Measurements from ENCODE around the gene CDC25B.

Gene CDC25B

GRCh38 chr20:3767427-3768341, 28.4 kb upstream of the CDC25B start, which contains the start of gene ADISSP:
Gene ADISSP, minus strand, starts transcription at chr20:3767753. Its CDS starts 7,653 bp downstream, at chr20:3760100.
- no peak for TF ChIP-seq CTCF (IDR thresholded peaks at IDR 0.05; ENCODE audit: control insufficient read depth, insufficient read depth, low read depth, low read length, missing control alignments)
- H3K4me3 ChIP-seq (ENCODE audit: control insufficient read depth, low read depth, low read length), result peak within 1 kb of the TSS; percentile 88
- peak; percentile 89 for DNase-seq (ENCODE audit: low read depth)

DNA sequence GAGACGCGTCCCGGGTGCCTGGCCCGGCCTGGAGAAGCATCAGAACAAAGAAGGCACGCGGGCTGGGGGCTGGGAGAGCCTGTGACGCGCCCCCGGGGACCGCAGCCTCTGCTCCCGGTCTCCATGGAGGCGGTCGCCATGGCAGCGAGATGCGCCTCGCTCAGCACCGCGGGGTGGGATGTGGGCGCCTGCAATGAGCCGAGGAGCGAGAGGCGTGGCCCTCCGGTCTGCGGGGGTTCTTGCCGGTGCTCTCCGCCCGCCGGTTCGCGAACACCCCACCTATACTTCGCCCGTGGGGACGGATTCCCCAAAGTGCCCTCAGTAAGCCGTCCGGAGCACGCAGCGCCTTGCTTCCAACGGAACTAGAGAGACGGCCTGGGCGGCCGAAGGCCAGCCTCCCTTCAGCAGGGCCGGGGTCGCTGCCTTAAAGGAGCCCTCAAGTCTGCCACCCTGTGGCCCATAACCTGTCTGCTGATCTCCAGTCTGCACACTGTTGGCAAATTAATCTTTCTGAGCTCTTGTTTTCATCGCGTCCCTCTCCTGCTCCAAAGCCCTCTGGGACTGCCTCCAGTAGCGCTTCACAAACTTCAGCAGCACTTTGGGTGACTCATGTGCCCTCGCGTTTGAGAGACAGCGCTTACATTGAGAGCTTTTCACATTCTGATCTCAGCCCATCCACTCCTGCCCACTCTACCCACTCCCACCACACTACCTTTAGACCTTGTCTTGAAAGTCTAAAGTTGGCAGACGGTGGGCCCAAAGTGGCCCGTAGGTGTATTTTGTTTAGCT, 27.6 kb upstream of the CDC25B start:
- peak; percentile 42 for TF ChIP-seq CTCF (IDR thresholded peaks at IDR 0.05; ENCODE audit: control insufficient read depth, insufficient read depth, low read depth, low read length, missing control alignments)
- peak overlapping the region; percentile 62 for H3K4me3 ChIP-seq (ENCODE audit: control insufficient read depth, low read depth, low read length)
- DNase-seq (ENCODE audit: low read depth), result no peak

DNA sequence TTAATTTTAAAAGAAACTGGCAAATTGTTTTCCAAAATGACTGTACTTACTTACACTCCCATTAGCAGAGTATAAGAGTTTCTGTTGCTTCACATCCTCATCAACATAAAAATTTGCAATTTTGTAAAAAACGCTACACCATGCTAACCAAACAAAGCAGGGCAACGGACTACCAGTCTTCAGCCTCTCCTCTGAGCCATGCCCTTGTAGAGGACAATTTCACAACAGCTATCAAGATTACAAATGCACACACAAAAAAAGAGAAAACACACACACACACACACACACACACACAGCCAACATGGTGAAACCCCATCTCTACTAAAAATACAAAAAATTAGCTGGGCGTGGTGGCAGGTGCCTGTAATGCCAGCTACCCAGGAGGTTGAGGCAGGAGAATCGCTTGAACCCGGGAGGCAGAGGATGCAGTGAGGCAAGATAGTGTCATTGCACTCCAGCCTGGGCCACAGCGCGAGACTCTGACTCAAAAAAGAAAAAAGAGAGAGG, 24.5 kb upstream of the CDC25B start:
- no peak for TF ChIP-seq CTCF (IDR thresholded peaks at IDR 0.05; ENCODE audit: control insufficient read depth, insufficient read depth, low read depth, low read length, missing control alignments)
- DNase-seq (ENCODE audit: low read depth), result no peak
- no peak overlapping the region for H3K4me3 ChIP-seq (ENCODE audit: control insufficient read depth, low read depth, low read length)

- no peak for DNase-seq (ENCODE audit: low read depth)
- TF ChIP-seq CTCF (IDR thresholded peaks at IDR 0.05; ENCODE audit: control insufficient read depth, insufficient read depth, low read depth, low read length, missing control alignments), result no peak
- no peak overlapping the region for H3K4me3 ChIP-seq (ENCODE audit: control insufficient read depth, low read depth, low read length)
Observed at GRCh38 chr20:3775457-3776108, 20.5 kb upstream of the CDC25B start.

GRCh38 chr20:3777381-3777715, 18.8 kb upstream of the CDC25B start:
- peak overlapping the region; percentile 60 for H3K4me3 ChIP-seq (ENCODE audit: control insufficient read depth, low read depth, low read length)
- no peak for TF ChIP-seq CTCF (IDR thresholded peaks at IDR 0.05; ENCODE audit: control insufficient read depth, insufficient read depth, low read depth, low read length, missing control alignments)
- no peak for DNase-seq (ENCODE audit: low read depth)
